ENCODE measurements around the gene CYP46A1.

GRCh38 chr14:99759546-99759925, 75.4 kb downstream of the CYP46A1 start:
- TF ChIP-seq CTCF (IDR thresholded peaks at IDR 0.05; ENCODE audit: insufficient read depth, low read length) (no peak), GABPA (IDR thresholded peaks at IDR 0.05; ENCODE audit: low read depth) (no peak)
- TF ChIP-seq, protein P1, sequence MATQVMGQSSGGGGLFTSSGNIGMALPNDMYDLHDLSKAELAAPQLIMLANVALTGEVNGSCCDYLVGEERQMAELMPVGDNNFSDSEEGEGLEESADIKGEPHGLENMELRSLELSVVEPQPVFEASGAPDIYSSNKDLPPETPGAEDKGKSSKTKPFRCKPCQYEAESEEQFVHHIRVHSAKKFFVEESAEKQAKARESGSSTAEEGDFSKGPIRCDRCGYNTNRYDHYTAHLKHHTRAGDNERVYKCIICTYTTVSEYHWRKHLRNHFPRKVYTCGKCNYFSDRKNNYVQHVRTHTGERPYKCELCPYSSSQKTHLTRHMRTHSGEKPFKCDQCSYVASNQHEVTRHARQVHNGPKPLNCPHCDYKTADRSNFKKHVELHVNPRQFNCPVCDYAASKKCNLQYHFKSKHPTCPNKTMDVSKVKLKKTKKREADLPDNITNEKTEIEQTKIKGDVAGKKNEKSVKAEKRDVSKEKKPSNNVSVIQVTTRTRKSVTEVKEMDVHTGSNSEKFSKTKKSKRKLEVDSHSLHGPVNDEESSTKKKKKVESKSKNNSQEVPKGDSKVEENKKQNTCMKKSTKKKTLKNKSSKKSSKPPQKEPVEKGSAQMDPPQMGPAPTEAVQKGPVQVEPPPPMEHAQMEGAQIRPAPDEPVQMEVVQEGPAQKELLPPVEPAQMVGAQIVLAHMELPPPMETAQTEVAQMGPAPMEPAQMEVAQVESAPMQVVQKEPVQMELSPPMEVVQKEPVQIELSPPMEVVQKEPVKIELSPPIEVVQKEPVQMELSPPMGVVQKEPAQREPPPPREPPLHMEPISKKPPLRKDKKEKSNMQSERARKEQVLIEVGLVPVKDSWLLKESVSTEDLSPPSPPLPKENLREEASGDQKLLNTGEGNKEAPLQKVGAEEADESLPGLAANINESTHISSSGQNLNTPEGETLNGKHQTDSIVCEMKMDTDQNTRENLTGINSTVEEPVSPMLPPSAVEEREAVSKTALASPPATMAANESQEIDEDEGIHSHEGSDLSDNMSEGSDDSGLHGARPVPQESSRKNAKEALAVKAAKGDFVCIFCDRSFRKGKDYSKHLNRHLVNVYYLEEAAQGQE (IDR thresholded peaks at IDR 0.05; ENCODE audit: insufficient replicate concordance, low read depth): no peak
